SK-N-SH (cell line): ENCODE results near the gene CALCR. TPM values are rescaled to one million over a fixed set of nuclear protein-coding genes. Genes with fewer than 3 reads are reported as not detected.
"Not testable (repeated sequence)": the region's sequence is repeated elsewhere in the genome, so short reads cannot be mapped to it uniquely, and the experiment has no call there.

Experiments
- CTCF ChIA-PET: fragments of 300-600, 350-600 bp; formaldehyde crosslinking; extraction: SDS; loops from one replicate; lab custom pipeline; 2021; lab: Yijun Ruan, JAX
- POLR2A ChIA-PET: fragments of 350-600 bp; sonication (Branson Sonifier 250); formaldehyde crosslinking; extraction: SDS; loops from one replicate; lab custom pipeline; 2020; ENCODE audit warnings: antibody characterized with exemption, inconsistent platforms; lab: Yijun Ruan, JAX
- DNase-seq: peaks from one replicate; pipeline ENCODE4 v3.0.0; 2012
- H2AFZ ChIP-seq: fragments of 200-600 bp; sonication (generic); 2 replicates; pipeline ENCODE4 v1.8.1; 2016; ENCODE audit warnings: antibody characterized with exemption, mild to moderate bottlenecking, low read depth
- H3F3A ChIP-seq: fragments of 200-600 bp; sonication (generic); replicated peaks from 2 replicates; pipeline ENCODE3; 2016; ENCODE audit warnings: antibody characterized with exemption, mild to moderate bottlenecking; ENCODE audit not compliant: insufficient read depth
- H3K27ac ChIP-seq, 2 experiments: fragments of 200-500 bp in 1 of 2; fragments of 200-600 bp in 1 of 2; sonication (Bioruptor generic) in 1 of 2; sonication (generic), shearing (Covaris generic) in 1 of 2; 2 replicates each; pipeline versions ENCODE4 v1.5.1 to v1.6.1; 2014 to 2016; ENCODE audit warnings: low read depth in 2 of 2, inconsistent platforms in 1 of 2, low read length in 1 of 2, mild to moderate bottlenecking in 1 of 2, mixed read lengths in 1 of 2
- H3K27me3 ChIP-seq: fragments of 200-600 bp; sonication (generic), shearing (Covaris generic); 2 replicates; pipeline ENCODE4 v1.6.1; 2016; ENCODE audit warnings: mixed run types; ENCODE audit not compliant: insufficient read depth
- H3K36me3 ChIP-seq, 2 experiments: fragments of 200-500 bp in 1 of 2; fragments of 200-600 bp in 1 of 2; sonication (Bioruptor generic) in 1 of 2; sonication (generic) in 1 of 2; replicated peaks in 1 of 2; 2 replicates each; pipeline versions ENCODE3 to v1.5.1; 2014 to 2016; ENCODE audit warnings: low read length in 1 of 2, mild to moderate bottlenecking in 1 of 2; ENCODE audit not compliant: insufficient read depth in 2 of 2, control insufficient read depth in 1 of 2
- H3K4me1 ChIP-seq, 2 experiments: fragments of 200-500 bp in 1 of 2; fragments of 200-600 bp in 1 of 2; sonication (Bioruptor generic) in 1 of 2; sonication (generic), shearing (Covaris generic) in 1 of 2; 2 replicates each; pipeline versions ENCODE4 v1.5.1 to v1.6.1; 2014 to 2016; ENCODE audit warnings: low read depth in 1 of 2, low read length in 1 of 2, mixed run types in 1 of 2; ENCODE audit not compliant: insufficient read depth in 2 of 2, control insufficient read depth in 1 of 2
- H3K4me2 ChIP-seq: fragments of 200-600 bp; sonication (generic), shearing (Covaris generic); 2 replicates; pipeline ENCODE4 v1.6.1; 2017; ENCODE audit warnings: mixed run types
- H3K4me3 ChIP-seq, 2 experiments: fragments of 200-500 bp in 1 of 2; fragments of 200-600 bp in 1 of 2; sonication (Bioruptor generic) in 1 of 2; sonication (generic), shearing (Covaris generic) in 1 of 2; 2 replicates each; pipeline versions ENCODE4 v1.5.1 to v1.8.1; 2014 to 2016; ENCODE audit warnings: low read depth in 2 of 2, inconsistent platforms in 1 of 2, low read length in 1 of 2, mild to moderate bottlenecking in 1 of 2, mixed read lengths in 1 of 2, moderate library complexity in 1 of 2
- H3K79me2 ChIP-seq: fragments of 200-600 bp; sonication (generic); 2 replicates; pipeline ENCODE4 v1.8.1; 2017; ENCODE audit warnings: mild to moderate bottlenecking; ENCODE audit not compliant: insufficient read depth
- H3K9ac ChIP-seq: fragments of 200-600 bp; sonication (generic); 2 replicates; pipeline ENCODE4 v1.6.1; 2017; ENCODE audit warnings: mixed run types
- H3K9me2 ChIP-seq: fragments of 200-600 bp; sonication (generic); 2 replicates; pipeline ENCODE4 v1.6.1; 2017; ENCODE audit warnings: mixed run types
- H3K9me3 ChIP-seq: fragments of 200-600 bp; sonication (generic); 2 replicates; pipeline ENCODE4 v1.6.1; 2017; ENCODE audit warnings: mixed run types, mild to moderate bottlenecking, moderate library complexity
- H4K20me1 ChIP-seq: fragments of 200-600 bp; sonication (generic); 2 replicates; pipeline ENCODE4 v1.6.1; 2017; ENCODE audit warnings: mild to moderate bottlenecking, mixed run types; ENCODE audit not compliant: insufficient read depth
- ELF1 ChIP-seq: IDR thresholded peaks from 2 replicates; pipeline ENCODE4 v1.4.0; 2012
- EP300 ChIP-seq, 2 experiments: IDR thresholded peaks; 2 replicates each; pipeline versions ENCODE4 v1.4.0 to v1.6.1; 2012; ENCODE audit warnings: borderline replicate concordance in 1 of 2, low read depth in 1 of 2, low read length in 1 of 2
- EZH2phosphoT487 ChIP-seq: fragments of 200-600 bp; sonication (generic); IDR thresholded peaks from 2 replicates; pipeline ENCODE4 v1.6.1; 2017; ENCODE audit warnings: low read depth, mixed run types, mild to moderate bottlenecking, antibody characterized with exemption, moderate library complexity, borderline replicate concordance
- FOSL2 ChIP-seq: IDR thresholded peaks from 2 replicates; pipeline ENCODE4 v1.4.0; 2012; ENCODE audit warnings: low read depth, mild to moderate bottlenecking, moderate library complexity, borderline replicate concordance
- GABPA ChIP-seq: IDR thresholded peaks from 2 replicates; pipeline ENCODE4 v1.4.0; 2012; ENCODE audit warnings: low read depth, mild to moderate bottlenecking
- MEF2A ChIP-seq: IDR thresholded peaks from 2 replicates; pipeline ENCODE4 v1.4.0; 2012; ENCODE audit warnings: low read depth, borderline replicate concordance
- MXI1 ChIP-seq: IDR thresholded peaks from 2 replicates; pipeline ENCODE4 v1.6.1; 2012; ENCODE audit warnings: mild to moderate bottlenecking, low read depth, low read length, improper control_type of control experiment
- NFIC ChIP-seq: IDR thresholded peaks from 2 replicates; pipeline ENCODE4 v1.4.0; 2012; ENCODE audit warnings: borderline replicate concordance
- RCOR1 ChIP-seq: fragments of 150-350 bp; IDR thresholded peaks from 2 replicates; pipeline ENCODE4 v1.6.1; 2017; ENCODE audit warnings: antibody characterized with exemption, low read length
- REST ChIP-seq: IDR thresholded peaks from 2 replicates; pipeline ENCODE4 v1.6.1; 2012; ENCODE audit warnings: mild to moderate bottlenecking, low read depth, low read length, moderate library complexity
- RXRA ChIP-seq: IDR thresholded peaks from 2 replicates; pipeline ENCODE4 v1.4.0; 2012; ENCODE audit warnings: low read depth, mild to moderate bottlenecking, borderline replicate concordance
- SIN3A ChIP-seq: IDR thresholded peaks from 2 replicates; pipeline ENCODE4 v1.6.1; 2012; ENCODE audit warnings: low read depth, mild to moderate bottlenecking, low read length, moderate library complexity, borderline replicate concordance
- TAF1 ChIP-seq: IDR thresholded peaks from 2 replicates; pipeline ENCODE4 v1.6.1; 2012; ENCODE audit warnings: low read depth, mild to moderate bottlenecking, low read length, moderate library complexity, borderline replicate concordance
- TCF12 ChIP-seq: IDR thresholded peaks from 2 replicates; pipeline ENCODE4 v1.4.0; 2012
- WGBS: methylation state at CpG from one replicate; pipeline ENCODE4 v1.1.6; 2017; ENCODE audit warnings: low lambda C conversion rate; 5-methylcytosine and 5-hydroxymethylcytosine counted together
- polyA plus RNA-seq, 3 experiments: library from polyadenylated mRNA; depleted of rRNA; stranded (reverse); fragments of >200 nt; gene quantifications; 2 replicates each; pipeline ENCODE4 v1.2.3, GENCODE V29; 2012

The CALCR gene
- polyA plus RNA-seq, 1 of the 3 experiments (the other 2 are of a cell fraction): 0.12 TPM

- no peak for DNase-seq
Observed at GRCh38 chr7:93503088-93503487, 71.4 kb downstream of the CALCR start.

GRCh38 chr7:93491860-93492259 is 82.7 kb downstream of the CALCR start:
- H3K4me1 ChIP-seq, H2AFZ ChIP-seq, DNase-seq, H3K9me2 ChIP-seq, H3F3A ChIP-seq, POLR2A ChIA-PET, CTCF ChIA-PET, H3K9ac ChIP-seq, H3K36me3 ChIP-seq, H3K4me2 ChIP-seq, H3K79me2 ChIP-seq, H3K4me3 ChIP-seq, H3K27ac ChIP-seq, H3K27me3 ChIP-seq, H4K20me1 ChIP-seq, H3K9me3 ChIP-seq: not testable (repeated sequence)
- 26% methylated on average over 3 of the region's 3 CpGs for WGBS

More at GRCh38 chr7:93503088-93503487, 71.4 kb downstream of the CALCR start:
- Histone ChIP-seq H3K27ac (no peak overlapping the region), H3K27me3 (no peaks in the 10 kb centered on the region), H3K9me2 (no peaks in the 10 kb centered on the region), H3K4me1 (no peaks in the 10 kb centered on the region; a peak in 1 of 4 replicates), H2AFZ (no peak overlapping the region), H3K9me3 (no peaks in the 10 kb centered on the region), H3K9ac (no peak overlapping the region), H4K20me1 (no peaks in the 10 kb centered on the region), H3F3A (no peaks in the 10 kb centered on the region), H3K4me3 (no peak overlapping the region), H3K79me2 (no peaks in the 10 kb centered on the region), H3K36me3 (no peaks in the 10 kb centered on the region), H3K4me2 (no peak overlapping the region)
- POLR2A ChIA-PET: no interaction called here
- WGBS: 9% methylated on average over 3 of the region's 3 CpGs
- TF ChIP-seq FOSL2: no peak
- no peak for TF ChIP-seq TAF1
- TF ChIP-seq ELF1: no peak
- TF ChIP-seq EZH2phosphoT487: no peak
- TF ChIP-seq RCOR1: no peak
- CTCF ChIA-PET: no interaction called here

- 23% methylated on average over 2 of the region's 2 CpGs for WGBS
- CTCF ChIA-PET: no interaction called here
- H3K36me3 ChIP-seq: no peaks in the 10 kb centered on the region
- DNase-seq: no peak
- no peaks in the 10 kb centered on the region for H3K79me2 ChIP-seq
- no peak overlapping the region for H3K4me3 ChIP-seq
- H3K9me2 ChIP-seq: 0 out of 2 replicates have a peak, but pooled peaks cover 2% of the 10 kb centered on the region
- no peaks in the 10 kb centered on the region; a peak in 1 of 4 replicates for H3K4me1 ChIP-seq
- no peak for TF ChIP-seq TCF12
- TF ChIP-seq GABPA: no peak
- no peak for TF ChIP-seq MEF2A
- TF ChIP-seq TAF1: no peak
- no peak for TF ChIP-seq NFIC
- TF ChIP-seq MXI1: no peak
- TF ChIP-seq REST: no peak
- no peak for TF ChIP-seq SIN3A
- no peak for TF ChIP-seq FOSL2
- TF ChIP-seq RXRA: no peak
- TF ChIP-seq EP300 (IDR thresholded peaks at IDR 0.05; ENCODE audit: borderline replicate concordance in 1 of 2, low read depth in 1 of 2, low read length in 1 of 2): no peak
- no peak for TF ChIP-seq EZH2phosphoT487
- TF ChIP-seq, all 33 proteins: peak for 0
- no peak overlapping the region for H3K27ac ChIP-seq
- POLR2A ChIA-PET: no interaction called here
- H3F3A ChIP-seq: no peaks in the 10 kb centered on the region
- H3K27me3 ChIP-seq: no peaks in the 10 kb centered on the region
- H2AFZ ChIP-seq: no peak overlapping the region
- no peak overlapping the region for H3K4me2 ChIP-seq
- no peak overlapping the region for H3K9ac ChIP-seq
- H4K20me1 ChIP-seq: no peaks in the 10 kb centered on the region
- no peaks in the 10 kb centered on the region for H3K9me3 ChIP-seq
Observed at GRCh38 chr7:93476491-93477344, 97.8 kb downstream of the CALCR start.
